Prostate gland (tissue), 2 donors: ENCODE measurements around the gene JAG2.

ENCODE experiments used
- POLR2A ChIP-seq: fragments of 450-650 bp; IDR thresholded peaks from one replicate; pipeline ENCODE4 v1.6.1; 2016; ENCODE audit warnings: antibody characterized with exemption, mild to moderate bottlenecking
- POLR2AphosphoS5 ChIP-seq: sonication (generic); formaldehyde crosslinking; IDR thresholded peaks from one replicate; pipeline ENCODE4 v1.6.1; 2017; ENCODE audit warnings: antibody characterized with exemption
- TF ChIP-seq, protein P1 (sequence below), 4 experiments: fragments of 200-600 bp in 2 of 4; fragments of 450-650 bp in 2 of 4; sonication (generic) in 2 of 4; IDR thresholded peaks; 1 replicate in 3 of 4; 2 replicates in 1 of 4; pipeline ENCODE4 v1.5.1; 2016 to 2019; ENCODE audit warnings: antibody characterized with exemption in 4 of 4, mild to moderate bottlenecking in 2 of 4, moderate library complexity in 2 of 4

DNA sequence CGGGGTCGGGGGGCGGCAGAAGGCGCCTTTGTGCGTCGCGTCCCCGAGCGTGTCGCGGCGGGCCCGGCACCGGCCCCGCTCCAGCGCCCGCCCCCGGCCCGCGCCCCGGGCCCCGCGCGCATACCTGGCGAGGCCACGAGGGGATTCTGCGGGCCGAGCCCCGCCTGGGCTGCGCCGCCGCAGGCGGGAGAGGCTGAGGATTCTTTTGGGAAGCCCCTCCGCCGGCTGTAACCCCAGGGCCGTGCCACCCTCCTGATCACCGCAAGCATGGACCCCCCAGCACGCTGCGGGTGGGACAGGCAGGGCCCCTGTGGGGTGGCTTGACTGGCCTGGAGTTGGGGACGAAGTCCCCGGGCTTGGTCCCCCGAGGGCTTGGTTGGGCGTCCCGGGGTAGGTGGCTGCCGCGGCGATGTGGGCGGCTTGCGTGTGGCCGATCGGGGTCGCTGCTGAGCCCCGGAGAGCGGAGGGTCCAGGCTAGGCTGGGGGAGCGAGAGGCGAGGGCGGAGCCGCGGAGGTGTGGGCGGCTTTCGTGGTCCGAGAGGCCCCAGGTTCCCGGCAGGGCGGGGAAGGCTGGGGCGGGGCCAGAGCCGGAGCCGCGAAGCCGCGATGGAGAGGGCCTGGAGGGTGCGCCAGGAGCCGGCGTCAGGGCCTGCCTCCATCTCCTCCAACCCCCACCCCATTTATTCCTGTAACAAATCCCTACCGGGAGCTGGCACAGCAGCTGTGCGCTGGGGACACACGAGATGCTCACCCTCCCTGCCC is 75.0 kb downstream of the JAG2 start:
- TF ChIP-seq, protein P1, sequence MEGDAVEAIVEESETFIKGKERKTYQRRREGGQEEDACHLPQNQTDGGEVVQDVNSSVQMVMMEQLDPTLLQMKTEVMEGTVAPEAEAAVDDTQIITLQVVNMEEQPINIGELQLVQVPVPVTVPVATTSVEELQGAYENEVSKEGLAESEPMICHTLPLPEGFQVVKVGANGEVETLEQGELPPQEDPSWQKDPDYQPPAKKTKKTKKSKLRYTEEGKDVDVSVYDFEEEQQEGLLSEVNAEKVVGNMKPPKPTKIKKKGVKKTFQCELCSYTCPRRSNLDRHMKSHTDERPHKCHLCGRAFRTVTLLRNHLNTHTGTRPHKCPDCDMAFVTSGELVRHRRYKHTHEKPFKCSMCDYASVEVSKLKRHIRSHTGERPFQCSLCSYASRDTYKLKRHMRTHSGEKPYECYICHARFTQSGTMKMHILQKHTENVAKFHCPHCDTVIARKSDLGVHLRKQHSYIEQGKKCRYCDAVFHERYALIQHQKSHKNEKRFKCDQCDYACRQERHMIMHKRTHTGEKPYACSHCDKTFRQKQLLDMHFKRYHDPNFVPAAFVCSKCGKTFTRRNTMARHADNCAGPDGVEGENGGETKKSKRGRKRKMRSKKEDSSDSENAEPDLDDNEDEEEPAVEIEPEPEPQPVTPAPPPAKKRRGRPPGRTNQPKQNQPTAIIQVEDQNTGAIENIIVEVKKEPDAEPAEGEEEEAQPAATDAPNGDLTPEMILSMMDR (IDR thresholded peaks at IDR 0.05), result peak; percentile 11 to 75 (median 48)
- TF ChIP-seq POLR2AphosphoS5 (peak; percentile 72), POLR2A (peak; percentile 52)
